GM19025 (cell line): ENCODE data around the gene GPC6.

Source experiments
- ATAC-seq: cut with Tn5 transposase; IDR thresholded peaks from one replicate; pipeline ENCODE4 v1.9.1; 2021; ENCODE audit warnings: mild to moderate bottlenecking, low read depth, moderate library complexity; ENCODE audit not compliant: unreplicated experiment

GPC6 gene

GRCh38 chr13:93266681-93267080 lies 40.1 kb downstream of the GPC6 start:
- ATAC-seq = no peak

DNA sequence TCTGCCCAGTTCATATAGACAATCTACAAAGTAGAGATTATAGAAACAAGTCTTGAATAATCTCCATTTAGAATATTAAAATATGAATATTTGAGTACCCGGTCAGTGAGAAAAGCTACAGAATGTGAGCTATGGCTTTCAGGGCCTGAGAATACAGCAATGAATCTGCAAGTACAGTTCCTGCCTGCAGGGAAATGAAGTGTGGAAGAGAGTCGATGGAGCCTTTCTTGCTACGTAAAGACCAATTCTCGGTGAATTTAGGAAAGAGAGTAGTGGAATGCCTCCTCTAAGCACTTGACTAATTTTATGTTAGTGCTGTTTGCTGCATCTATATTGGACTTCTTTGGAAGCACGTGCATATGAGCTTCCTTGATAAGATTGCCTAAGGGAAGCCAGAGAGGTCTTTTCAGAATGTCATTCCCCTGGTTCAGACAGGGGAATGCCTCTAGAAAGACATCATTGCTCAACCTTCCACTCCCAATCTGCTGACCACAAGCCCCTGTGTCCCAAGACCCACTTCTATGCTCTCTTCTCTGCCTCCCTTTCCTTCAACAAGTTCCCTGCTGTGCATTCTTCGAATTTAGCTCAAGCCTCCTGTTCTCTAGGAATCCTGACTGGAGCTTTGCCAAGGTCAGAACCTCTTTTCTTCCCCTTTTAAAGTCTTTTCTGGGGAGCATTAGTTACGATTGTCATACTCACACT lies 41.9 kb downstream of the GPC6 start:
- no peak for ATAC-seq

DNA sequence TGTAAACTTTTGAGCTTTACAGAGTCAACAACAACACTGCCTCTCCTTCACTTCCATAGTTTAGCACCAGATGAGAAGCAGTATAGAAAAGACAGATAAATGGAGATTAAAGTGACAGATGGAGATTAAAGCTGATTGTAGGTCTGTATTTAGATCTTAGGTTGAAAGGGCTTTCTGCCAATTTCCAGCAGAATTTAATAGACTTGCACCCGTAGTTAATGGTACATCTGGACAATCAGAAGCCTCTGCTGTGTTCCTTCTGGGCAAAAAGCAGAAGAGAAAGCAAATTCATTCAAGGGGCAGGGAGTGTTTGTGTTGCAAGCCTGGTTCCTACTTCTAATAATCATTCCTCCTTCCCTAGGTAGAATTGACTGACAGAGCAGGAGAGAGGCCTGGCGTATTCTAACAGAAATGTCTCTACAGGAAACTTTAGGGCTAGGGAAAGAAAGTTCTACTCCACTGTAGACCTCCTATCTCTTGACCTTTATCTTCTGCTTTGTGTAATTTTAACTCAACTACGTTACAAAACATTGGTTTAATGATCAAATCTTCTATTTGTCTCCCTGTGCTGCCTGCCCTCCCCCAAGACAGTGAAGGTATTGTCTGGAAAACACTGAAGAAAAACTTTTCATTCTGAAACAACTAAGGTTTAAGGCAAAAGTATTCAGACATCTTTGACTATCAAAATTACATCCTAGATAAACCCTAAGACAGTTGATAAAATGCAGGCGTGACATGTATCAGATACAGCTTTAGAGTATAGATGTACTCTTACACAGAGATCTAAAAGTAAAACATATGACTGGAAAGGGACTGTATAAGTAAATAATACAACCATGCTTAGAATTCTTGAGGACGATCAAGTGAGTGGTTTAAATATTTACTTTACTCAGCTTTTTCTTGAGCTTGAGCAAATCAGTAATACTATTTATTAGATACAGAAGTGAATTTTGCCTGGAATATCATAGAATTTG lies 44.4 kb downstream of the GPC6 start:
- no peak for ATAC-seq

- ATAC-seq = no peak
Measured at GRCh38 chr13:93279982-93280381, 53.4 kb downstream of the GPC6 start.

DNA sequence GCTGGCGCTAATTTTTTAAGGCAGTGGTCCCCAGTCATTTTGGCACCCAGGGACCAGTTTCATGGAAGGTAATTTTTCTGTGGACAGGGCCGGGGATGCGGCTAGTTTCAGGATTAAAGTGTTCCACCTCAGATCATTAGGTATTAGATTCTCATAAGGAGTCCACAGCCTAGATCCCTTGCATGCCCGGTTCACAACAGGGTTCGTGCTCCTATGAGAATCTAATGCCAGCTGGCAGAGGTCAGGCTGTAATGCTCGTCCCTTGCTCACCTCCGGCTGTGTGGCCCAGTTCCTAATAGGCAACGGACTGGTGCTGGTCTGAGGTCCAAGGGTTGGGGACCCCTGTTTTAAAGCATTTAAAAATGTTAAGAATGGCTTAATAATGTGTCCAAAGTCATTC lies 54.1 kb downstream of the GPC6 start:
- no peak for ATAC-seq

GRCh38 chr13:93283255-93283654 lies 56.6 kb downstream of the GPC6 start:
- no peak for ATAC-seq

DNA sequence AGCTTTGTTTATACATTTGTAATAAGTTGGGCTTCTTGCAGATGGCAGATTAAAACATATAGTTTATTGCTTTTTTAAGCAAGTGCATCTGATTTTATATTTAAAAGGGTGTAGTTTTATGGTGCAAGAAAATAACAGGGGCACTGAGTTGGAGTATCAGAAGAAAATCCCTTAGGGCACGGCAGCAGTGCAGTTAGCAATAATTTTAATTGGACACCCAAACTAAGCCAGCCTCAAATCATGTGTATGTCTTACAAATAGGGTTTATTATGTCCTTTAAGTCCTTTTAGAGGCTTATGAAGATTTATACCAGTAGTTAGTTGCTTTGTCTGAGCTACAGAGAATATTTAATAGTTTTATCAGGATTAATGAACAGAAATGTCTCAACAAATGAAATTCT lies 57.5 kb downstream of the GPC6 start:
- ATAC-seq = no peak

- ATAC-seq = no peak
Measured at GRCh38 chr13:93286047-93286446, 59.4 kb downstream of the GPC6 start.

- no peak for ATAC-seq
Measured at GRCh38 chr13:93289053-93289452, 62.4 kb downstream of the GPC6 start.

DNA sequence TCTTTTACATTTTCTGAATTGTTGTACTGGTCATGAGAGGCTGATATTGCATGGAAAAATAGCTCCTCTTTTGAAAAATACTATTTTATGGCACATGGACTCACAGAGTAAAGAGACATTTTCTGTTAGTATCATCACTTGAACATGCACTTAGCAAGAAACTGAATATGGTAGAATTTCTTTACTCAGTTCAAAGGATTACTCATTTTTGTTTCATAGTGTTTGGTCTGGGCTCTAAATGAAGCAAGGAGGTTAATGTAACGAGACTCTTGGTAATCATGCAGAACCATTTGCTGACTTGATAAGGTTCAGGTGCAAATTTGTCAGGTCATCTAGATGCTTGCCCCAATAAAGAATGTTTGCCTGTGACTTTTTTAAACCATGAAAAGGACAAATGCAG lies 63.2 kb downstream of the GPC6 start:
- ATAC-seq = no peak

DNA sequence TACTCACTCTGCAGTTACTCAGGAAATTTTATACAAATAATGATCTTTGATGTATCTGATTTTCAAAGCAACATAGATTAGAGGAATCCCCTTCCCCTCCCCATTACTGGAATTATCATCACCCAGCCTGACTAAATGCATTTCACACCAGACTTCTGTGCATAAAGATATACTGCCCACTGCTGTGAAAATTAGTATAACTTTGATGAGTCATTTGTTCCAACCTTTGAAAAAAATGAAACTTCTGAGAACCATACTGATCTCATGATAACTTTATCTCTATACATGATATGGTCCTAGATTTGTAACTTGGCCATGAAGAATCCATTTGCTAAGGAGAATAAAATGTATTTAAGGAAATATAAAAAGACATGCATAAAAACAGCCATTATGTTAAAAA lies 63.9 kb downstream of the GPC6 start:
- ATAC-seq = no peak

- ATAC-seq = no peak
Measured at GRCh38 chr13:93292366-93292765, 65.8 kb downstream of the GPC6 start.

- no peak for ATAC-seq
Measured at GRCh38 chr13:93293710-93294109, 67.1 kb downstream of the GPC6 start.

- no peak for ATAC-seq
Measured at GRCh38 chr13:93296584-93296983, 70.0 kb downstream of the GPC6 start.

- no peak for ATAC-seq
Measured at GRCh38 chr13:93298713-93299112, 72.1 kb downstream of the GPC6 start.

DNA sequence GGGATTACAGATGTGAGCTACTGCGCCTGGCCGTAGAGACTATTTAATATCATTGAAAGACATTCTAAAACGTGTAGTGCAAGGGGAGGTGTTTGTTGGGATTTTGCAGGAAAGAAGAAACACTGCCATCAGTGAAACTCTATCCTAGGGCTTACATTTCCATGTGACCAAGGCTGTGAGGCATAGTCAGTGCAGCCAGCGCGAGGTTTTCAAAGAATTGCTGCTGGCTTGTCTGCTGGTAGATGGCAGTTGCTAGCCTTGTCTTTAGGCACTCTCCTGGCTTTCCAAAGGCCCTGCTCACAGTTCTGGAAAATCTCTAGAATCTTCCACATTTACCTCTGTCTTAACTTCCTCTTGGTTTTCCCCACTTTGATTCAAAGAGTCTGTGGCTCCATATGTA lies 77.5 kb downstream of the GPC6 start:
- no peak for ATAC-seq

DNA sequence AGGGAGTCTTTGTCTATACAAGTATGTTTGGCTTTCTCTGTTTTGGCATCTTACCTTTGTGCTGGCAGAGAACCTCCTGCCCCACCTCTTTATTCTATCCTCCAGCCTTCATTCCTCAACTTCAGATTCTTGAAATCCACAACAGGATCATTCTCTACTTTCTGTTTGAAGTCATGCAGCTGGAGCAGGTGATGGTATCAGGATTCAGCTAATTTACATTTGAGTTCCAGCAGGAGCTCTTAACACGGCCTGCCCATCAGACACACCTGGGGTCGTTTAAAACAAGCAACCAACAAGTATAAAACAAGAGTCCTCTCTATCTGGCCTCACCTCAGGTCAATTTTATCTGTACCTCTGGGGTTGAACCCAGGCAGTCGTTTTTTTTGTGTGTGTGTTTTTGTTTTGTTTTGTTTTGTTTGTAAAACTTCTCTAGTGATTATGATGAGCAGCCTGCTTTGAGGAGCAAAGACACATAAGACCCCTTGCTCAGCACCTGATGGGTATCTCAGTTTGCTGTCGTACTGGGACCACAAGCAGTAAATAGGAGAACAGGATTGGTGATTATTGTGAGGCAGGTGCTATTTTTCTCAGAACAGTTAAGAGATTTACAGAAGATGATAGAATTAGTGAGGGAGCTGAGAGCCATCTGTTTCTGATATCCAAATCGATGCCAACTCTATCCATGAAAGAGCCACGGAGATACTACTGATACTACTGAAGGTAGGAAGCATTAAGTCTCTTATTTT lies 78.4 kb downstream of the GPC6 start:
- ATAC-seq = no peak

DNA sequence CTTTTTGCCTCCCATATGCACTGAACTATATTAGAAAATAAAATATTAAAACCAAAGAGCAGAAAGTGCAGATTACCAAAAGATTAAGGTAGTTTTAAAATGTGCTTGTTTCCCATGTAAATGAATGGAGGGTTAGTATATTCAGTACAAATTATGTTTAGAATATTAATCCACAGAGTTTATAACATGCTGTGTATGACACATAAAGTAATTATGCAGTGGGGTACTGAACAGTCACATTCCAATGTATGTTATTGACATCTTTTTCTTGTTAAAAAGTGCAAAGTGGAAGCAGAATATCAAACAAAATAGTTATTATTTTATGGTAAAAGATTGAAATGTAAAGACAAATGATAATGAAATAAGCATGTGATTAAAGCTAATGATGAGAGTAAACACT lies 79.3 kb downstream of the GPC6 start:
- ATAC-seq = no peak

DNA sequence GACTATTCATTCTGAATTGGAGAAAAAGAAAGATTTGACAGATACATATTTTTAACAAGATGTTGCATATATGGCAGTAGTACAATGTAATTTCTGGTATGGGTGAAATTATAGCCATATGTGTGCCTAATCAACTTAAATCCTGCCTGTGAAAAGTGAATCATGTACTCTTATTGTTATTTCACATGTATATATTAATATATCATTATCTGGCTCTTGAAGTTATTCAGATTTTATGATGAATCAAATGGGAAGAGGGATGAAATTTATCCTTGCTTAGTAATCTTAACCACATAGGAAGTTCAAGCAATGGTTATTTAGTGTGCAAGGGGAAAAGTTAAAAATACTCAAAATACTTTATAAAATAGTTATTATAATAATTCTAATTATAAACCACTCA lies 80.5 kb downstream of the GPC6 start:
- ATAC-seq = no peak

DNA sequence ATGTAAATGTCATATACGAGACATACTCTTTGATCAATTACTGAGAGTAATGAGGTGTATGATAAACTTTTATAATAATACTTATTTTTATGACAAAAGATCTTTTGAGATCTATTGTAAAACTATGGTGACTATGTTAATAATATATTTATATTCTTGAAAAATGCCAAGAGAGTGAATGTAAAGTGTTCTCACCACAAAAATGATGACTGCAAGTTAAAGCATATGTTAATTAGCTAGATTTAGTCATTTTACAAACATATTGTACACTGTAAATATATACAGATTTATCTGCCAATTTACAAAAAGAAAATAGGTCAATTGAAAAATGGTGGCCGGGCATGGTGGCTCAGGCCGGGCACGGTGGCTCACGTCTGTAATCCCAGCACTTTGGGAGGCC lies 81.0 kb downstream of the GPC6 start:
- no peak for ATAC-seq

DNA sequence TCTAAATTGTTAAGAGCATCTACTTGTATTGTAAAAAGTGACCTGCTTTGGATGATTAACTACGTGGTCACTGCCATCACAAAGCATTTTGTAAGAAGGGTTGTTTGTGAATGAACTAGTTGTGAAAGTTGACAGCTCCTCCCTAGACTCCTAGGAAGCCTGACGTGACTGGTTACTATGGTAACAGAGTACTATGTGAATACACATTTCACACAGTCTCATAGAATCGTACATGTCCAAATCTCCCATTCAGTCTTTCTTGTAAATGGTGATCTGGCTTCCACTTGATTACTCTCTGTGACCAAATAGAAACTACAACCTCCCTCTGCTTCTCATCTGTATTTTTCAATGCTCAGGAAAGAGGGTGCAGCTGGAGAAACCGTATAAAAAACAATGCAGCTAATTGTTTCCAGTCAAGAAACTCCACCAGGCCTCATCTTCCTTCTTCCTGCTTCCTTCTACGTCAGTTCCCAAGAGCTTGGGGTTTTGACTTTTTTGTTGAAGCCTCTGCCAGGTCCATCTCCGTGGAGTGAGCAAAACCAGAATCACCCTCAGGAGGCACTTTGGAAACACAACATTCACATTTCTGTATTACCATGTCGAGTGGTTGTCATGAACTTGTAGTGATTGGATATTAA lies 83.4 kb downstream of the GPC6 start:
- ATAC-seq = no peak
